ENCODE data around the gene SYT7.

DNA sequence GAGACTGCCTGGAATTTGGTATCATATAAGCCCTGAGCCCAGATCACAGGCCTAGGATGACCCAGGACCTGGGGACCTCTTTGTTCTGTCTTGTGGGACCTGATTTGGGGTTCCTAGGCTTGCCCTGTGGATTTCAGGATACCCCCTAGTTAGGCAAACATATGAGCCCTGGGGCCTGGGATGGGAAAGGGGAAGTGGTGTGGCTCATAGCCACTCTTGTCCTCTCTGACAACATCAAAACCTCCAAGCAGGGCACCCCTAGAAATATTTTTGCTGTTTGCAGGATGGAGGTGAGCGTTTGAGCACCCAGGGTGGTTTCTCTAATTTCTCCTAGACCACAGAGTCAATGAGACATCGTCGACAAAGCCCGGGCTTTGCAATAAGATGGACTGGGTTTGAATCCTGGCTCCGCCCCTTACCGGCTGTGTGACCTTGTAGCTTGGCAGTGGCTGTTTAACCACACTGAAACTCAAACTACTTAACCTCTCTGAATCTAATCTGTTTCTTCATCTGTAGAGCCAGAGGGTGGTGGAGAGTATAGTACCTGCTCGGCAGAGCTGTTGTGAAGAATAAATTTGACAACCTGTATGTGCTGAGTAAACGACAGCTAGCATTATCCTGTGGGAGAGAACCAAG lies 77.6 kb downstream of the SYT7 start:
- TF ChIP-seq CHD1 (IDR thresholded peaks at IDR 0.05; ENCODE audit: low read depth, low read length) = no peak
- TF ChIP-seq RCOR1 (conservative IDR thresholded peaks at IDR 0.05; ENCODE audit: low read depth, low read length) = no peak
- no peak for TF ChIP-seq CEBPB (IDR thresholded peaks at IDR 0.05; ENCODE audit: borderline replicate concordance in 1 of 2, low read depth in 2 of 2, low read length in 2 of 2)
- TF ChIP-seq, protein P1, sequence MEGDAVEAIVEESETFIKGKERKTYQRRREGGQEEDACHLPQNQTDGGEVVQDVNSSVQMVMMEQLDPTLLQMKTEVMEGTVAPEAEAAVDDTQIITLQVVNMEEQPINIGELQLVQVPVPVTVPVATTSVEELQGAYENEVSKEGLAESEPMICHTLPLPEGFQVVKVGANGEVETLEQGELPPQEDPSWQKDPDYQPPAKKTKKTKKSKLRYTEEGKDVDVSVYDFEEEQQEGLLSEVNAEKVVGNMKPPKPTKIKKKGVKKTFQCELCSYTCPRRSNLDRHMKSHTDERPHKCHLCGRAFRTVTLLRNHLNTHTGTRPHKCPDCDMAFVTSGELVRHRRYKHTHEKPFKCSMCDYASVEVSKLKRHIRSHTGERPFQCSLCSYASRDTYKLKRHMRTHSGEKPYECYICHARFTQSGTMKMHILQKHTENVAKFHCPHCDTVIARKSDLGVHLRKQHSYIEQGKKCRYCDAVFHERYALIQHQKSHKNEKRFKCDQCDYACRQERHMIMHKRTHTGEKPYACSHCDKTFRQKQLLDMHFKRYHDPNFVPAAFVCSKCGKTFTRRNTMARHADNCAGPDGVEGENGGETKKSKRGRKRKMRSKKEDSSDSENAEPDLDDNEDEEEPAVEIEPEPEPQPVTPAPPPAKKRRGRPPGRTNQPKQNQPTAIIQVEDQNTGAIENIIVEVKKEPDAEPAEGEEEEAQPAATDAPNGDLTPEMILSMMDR (IDR thresholded peaks at IDR 0.05 in 2 of 3, conservative IDR thresholded peaks at IDR 0.05 in 1 of 3; ENCODE audit: control insufficient read depth in 2 of 3, extremely low read depth in 1 of 3, insufficient read depth in 1 of 3, low read depth in 3 of 3, low read length in 3 of 3) = no peak
- TF ChIP-seq, protein P2, sequence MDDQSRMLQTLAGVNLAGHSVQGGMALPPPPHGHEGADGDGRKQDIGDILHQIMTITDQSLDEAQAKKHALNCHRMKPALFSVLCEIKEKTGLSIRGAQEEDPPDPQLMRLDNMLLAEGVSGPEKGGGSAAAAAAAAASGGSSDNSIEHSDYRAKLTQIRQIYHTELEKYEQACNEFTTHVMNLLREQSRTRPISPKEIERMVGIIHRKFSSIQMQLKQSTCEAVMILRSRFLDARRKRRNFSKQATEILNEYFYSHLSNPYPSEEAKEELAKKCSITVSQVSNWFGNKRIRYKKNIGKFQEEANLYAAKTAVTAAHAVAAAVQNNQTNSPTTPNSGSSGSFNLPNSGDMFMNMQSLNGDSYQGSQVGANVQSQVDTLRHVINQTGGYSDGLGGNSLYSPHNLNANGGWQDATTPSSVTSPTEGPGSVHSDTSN (IDR thresholded peaks at IDR 0.05; ENCODE audit: insufficient replicate concordance, low read depth, low read length) = no peak
- TF ChIP-seq POLR2A (IDR thresholded peaks at IDR 0.05; ENCODE audit: low read depth, low read length) = no peak
- TF ChIP-seq, protein P3, sequence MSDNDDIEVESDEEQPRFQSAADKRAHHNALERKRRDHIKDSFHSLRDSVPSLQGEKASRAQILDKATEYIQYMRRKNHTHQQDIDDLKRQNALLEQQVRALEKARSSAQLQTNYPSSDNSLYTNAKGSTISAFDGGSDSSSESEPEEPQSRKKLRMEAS (IDR thresholded peaks at IDR 0.05; ENCODE audit: low read depth, low read length) = no peak
- no peak for TF ChIP-seq EZH2 (IDR thresholded peaks at IDR 0.05; ENCODE audit: borderline replicate concordance, control insufficient read depth, low read depth, low read length)
- no peak for TF ChIP-seq TAF1 (IDR thresholded peaks at IDR 0.05; ENCODE audit: borderline replicate concordance, low read depth, low read length)
- TF ChIP-seq GABPA (IDR thresholded peaks at IDR 0.05; ENCODE audit: low read depth) = no peak
- no peak for TF ChIP-seq POLR2AphosphoS5 (IDR thresholded peaks at IDR 0.05; ENCODE audit: low read length)
- TF ChIP-seq, protein P4, sequence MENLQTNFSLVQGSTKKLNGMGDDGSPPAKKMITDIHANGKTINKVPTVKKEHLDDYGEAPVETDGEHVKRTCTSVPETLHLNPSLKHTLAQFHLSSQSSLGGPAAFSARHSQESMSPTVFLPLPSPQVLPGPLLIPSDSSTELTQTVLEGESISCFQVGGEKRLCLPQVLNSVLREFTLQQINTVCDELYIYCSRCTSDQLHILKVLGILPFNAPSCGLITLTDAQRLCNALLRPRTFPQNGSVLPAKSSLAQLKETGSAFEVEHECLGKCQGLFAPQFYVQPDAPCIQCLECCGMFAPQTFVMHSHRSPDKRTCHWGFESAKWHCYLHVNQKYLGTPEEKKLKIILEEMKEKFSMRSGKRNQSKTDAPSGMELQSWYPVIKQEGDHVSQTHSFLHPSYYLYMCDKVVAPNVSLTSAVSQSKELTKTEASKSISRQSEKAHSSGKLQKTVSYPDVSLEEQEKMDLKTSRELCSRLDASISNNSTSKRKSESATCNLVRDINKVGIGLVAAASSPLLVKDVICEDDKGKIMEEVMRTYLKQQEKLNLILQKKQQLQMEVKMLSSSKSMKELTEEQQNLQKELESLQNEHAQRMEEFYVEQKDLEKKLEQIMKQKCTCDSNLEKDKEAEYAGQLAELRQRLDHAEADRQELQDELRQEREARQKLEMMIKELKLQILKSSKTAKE (IDR thresholded peaks at IDR 0.05; ENCODE audit: low read depth, poor library complexity, severe bottlenecking) = no peak
- TF ChIP-seq NFIC (IDR thresholded peaks at IDR 0.05; ENCODE audit: low read depth, low read length) = no peak

All from GM12878 (cell line).